Astrocyte (in vitro differentiated cells and primary cell): Measurements from ENCODE around the gene ATXN1. TPM values are rescaled to one million over a fixed set of nuclear protein-coding genes. Genes with fewer than 3 reads are reported as not detected.

Source experiments
- DNase-seq: peaks from one replicate; pipeline ENCODE4 v3.0.0-alpha.2; 2010; ENCODE audit warnings: low read depth
- FAIRE-seq: peaks from 2 replicates; lab custom pipeline; 2011; peaks lifted over from hg19 to GRCh38; lab: Jason Lieb, UNC
- H2AFZ ChIP-seq: 2 replicates; pipeline ENCODE4 v1.6.0; 2012; ENCODE audit warnings: low read depth, low read length, inconsistent platforms
- H3K27ac ChIP-seq: 2 replicates; pipeline ENCODE4 v1.5.1; 2011; ENCODE audit warnings: low read depth, low read length, inconsistent platforms
- H3K27me3 ChIP-seq: 2 replicates; pipeline ENCODE4 v1.6.0; 2011; ENCODE audit warnings: low read length, inconsistent platforms; ENCODE audit not compliant: insufficient read depth
- H3K36me3 ChIP-seq: 2 replicates; pipeline ENCODE4 v1.5.1; 2011; ENCODE audit warnings: low read length, inconsistent platforms; ENCODE audit not compliant: insufficient read depth
- H3K4me1 ChIP-seq: 2 replicates; pipeline ENCODE4 v1.5.1; 2011; ENCODE audit warnings: low read length, inconsistent platforms; ENCODE audit not compliant: insufficient read depth
- H3K4me2 ChIP-seq: 2 replicates; pipeline ENCODE4 v1.6.0; 2012; ENCODE audit warnings: low read length, inconsistent platforms
- H3K4me3 ChIP-seq: 2 replicates; pipeline ENCODE4 v1.5.1; 2011; ENCODE audit warnings: low read depth, mild to moderate bottlenecking, low read length, inconsistent platforms; ENCODE audit not compliant: insufficient read depth
- H3K79me2 ChIP-seq: 2 replicates; pipeline ENCODE4 v1.6.0; 2012; ENCODE audit warnings: mild to moderate bottlenecking, low read length, inconsistent platforms; ENCODE audit not compliant: insufficient read depth
- H3K9ac ChIP-seq: 2 replicates; pipeline ENCODE4 v1.6.0; 2012; ENCODE audit warnings: mild to moderate bottlenecking, low read length, inconsistent platforms
- H3K9me3 ChIP-seq: 2 replicates; pipeline ENCODE4 v1.5.1; 2012; ENCODE audit warnings: low read depth, mild to moderate bottlenecking, low read length, inconsistent platforms; ENCODE audit not compliant: insufficient read depth
- H4K20me1 ChIP-seq: 2 replicates; pipeline ENCODE4 v1.6.0; 2012; ENCODE audit warnings: low read length, inconsistent platforms; ENCODE audit not compliant: insufficient read depth
- H3K27ac Mint-ChIP-seq: one replicate; pipeline ENCODE4 v1.8.0; 2021; ENCODE audit warnings: mild to moderate bottlenecking, mixed read lengths; ENCODE audit not compliant: unreplicated experiment
- H3K27me3 Mint-ChIP-seq: one replicate; pipeline ENCODE4 v1.8.0; 2021; ENCODE audit warnings: low read depth, mixed read lengths; ENCODE audit not compliant: unreplicated experiment
- H3K36me3 Mint-ChIP-seq: one replicate; pipeline ENCODE4 v1.8.0; 2021; ENCODE audit warnings: low read depth, mixed read lengths; ENCODE audit not compliant: unreplicated experiment
- H3K4me1 Mint-ChIP-seq: one replicate; pipeline ENCODE4 v1.8.0; 2021; ENCODE audit warnings: low read depth, mixed read lengths; ENCODE audit not compliant: unreplicated experiment
- H3K4me3 Mint-ChIP-seq: one replicate; pipeline ENCODE4 v1.8.0; 2021; ENCODE audit warnings: mild to moderate bottlenecking, moderate library complexity, mixed read lengths; ENCODE audit not compliant: unreplicated experiment
- H3K9me3 Mint-ChIP-seq: one replicate; pipeline ENCODE4 v1.8.0; 2021; ENCODE audit warnings: mild to moderate bottlenecking, mixed read lengths; ENCODE audit not compliant: unreplicated experiment
- EZH2 ChIP-seq: IDR thresholded peaks from 2 replicates; pipeline ENCODE4 v1.6.1; 2012; ENCODE audit warnings: mild to moderate bottlenecking, low read length, inconsistent platforms; ENCODE audit not compliant: insufficient read depth
- total RNA-seq: library from RNA; stranded (reverse); gene quantifications from 2 replicates; pipeline ENCODE4 v1.2.1, GENCODE V29; 2021
- TF ChIP-seq, protein P1 (sequence below): IDR thresholded peaks from 2 replicates; pipeline ENCODE4 v1.5.1; 2011; ENCODE audit warnings: low read depth, mild to moderate bottlenecking, inconsistent platforms, low read length, moderate library complexity; ENCODE audit not compliant: insufficient read depth

The ATXN1 gene
- total RNA-seq, 1 donor from 2014 or later: 70.9 TPM

DNA sequence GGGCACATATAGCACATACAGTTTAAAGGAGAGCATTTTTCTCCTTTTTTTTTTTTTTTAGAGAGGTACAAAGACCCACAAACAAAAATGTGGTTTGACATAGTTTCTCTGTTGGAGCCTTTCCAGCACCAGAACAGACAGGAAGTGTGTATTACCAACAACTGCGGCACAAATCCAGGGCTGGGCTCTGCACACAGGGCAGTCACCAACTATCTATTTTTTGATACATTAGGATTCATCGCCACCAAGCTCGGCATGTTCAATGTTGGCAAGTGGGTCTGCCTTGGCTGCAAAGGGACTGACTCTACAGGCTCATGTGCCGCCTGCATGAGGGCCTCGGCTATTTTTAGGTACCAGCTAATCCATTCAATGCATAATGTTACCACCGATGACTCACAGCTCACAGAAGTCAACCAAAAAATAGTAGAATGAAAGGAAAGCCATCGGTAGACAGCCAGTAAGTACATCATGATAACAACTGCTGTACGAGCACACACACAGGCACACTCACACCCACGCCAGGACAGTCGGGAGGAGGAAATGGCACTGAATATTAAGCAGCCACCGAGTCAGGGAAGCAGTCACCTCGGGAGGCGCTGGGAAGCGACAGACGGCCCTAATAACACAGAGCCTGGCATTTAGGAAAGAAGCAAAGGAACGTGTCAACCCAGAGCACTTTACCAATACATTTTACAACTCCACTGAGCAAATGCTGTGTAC, 441.3 kb downstream of the ATXN1 start:
- Histone ChIP-seq H3K4me1 (peaks cover 64% of the 10 kb centered on the region), H4K20me1 (peaks cover 26% of the 10 kb centered on the region), H3K36me3 (no peaks in the 10 kb centered on the region), H3K4me3 (peak overlapping the region; percentile 45), H3K9ac (peak overlapping the region; percentile 88), H3K79me2 (peaks cover 4% of the 10 kb centered on the region), H2AFZ (no peak overlapping the region), H3K27ac (peak overlapping the region; percentile 97), H3K4me2 (peak overlapping the region; percentile 85), H3K9me3 (no peaks in the 10 kb centered on the region), H3K27me3 (no peaks in the 10 kb centered on the region)
- TF ChIP-seq EZH2: no peak
- TF ChIP-seq, protein P1, sequence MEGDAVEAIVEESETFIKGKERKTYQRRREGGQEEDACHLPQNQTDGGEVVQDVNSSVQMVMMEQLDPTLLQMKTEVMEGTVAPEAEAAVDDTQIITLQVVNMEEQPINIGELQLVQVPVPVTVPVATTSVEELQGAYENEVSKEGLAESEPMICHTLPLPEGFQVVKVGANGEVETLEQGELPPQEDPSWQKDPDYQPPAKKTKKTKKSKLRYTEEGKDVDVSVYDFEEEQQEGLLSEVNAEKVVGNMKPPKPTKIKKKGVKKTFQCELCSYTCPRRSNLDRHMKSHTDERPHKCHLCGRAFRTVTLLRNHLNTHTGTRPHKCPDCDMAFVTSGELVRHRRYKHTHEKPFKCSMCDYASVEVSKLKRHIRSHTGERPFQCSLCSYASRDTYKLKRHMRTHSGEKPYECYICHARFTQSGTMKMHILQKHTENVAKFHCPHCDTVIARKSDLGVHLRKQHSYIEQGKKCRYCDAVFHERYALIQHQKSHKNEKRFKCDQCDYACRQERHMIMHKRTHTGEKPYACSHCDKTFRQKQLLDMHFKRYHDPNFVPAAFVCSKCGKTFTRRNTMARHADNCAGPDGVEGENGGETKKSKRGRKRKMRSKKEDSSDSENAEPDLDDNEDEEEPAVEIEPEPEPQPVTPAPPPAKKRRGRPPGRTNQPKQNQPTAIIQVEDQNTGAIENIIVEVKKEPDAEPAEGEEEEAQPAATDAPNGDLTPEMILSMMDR: no peak
- Mint-ChIP-seq H3K4me1 (peaks cover 63% of the 10 kb centered on the region), H3K9me3 (no peaks in the 10 kb centered on the region), H3K36me3 (peaks cover 13% of the 10 kb centered on the region), H3K4me3 (no peak overlapping the region), H3K27ac (peak overlapping the region; percentile 72), H3K27me3 (no peaks in the 10 kb centered on the region)
- peak; percentile 97 for DNase-seq
- FAIRE-seq: peak; percentile 64

DNA sequence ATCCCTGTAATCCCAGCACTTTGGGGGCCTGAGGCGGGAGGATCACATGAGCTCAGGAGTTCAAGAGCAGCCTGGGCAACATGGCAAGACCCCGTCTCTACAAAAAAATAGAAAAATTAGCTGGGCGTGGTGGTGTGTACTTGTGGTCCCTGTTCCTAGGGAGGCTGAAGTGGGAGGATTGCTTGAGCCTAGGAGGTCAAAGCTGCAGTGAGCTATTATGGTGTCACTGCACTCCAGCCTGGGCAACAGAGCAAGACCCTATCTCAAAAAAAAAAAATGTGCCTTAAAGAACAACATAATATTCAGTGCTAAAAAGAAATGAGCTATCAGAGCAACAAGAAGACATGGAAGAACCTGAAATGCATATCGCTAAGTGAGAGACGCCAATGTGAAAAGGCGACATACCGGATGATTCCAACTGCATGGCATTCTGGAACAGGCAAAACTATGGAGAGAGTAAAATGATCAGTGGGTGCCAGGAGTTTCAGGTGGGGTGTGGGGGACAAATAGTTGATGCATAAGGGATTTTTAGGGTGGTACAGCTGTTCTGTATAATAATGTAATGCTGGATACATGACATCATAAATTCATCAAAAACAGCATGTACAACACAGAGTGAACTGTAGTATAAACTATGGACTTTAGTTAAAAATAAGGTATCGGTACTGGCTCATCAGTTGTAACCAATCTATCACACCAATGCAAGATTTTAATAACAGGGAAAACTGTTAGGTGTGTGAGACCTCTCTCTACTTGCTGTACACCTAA, 442.1 kb downstream of the ATXN1 start:
- TF ChIP-seq, protein P1: no peak
- TF ChIP-seq EZH2: no peak
- DNase-seq (no peak), FAIRE-seq (no peak)
- H3K27ac Mint-ChIP-seq: peak overlapping the region; percentile 72
- no peaks in the 10 kb centered on the region for H3K27me3 Mint-ChIP-seq
- Histone ChIP-seq H2AFZ (no peak overlapping the region), H3K4me2 (peak overlapping the region; percentile 85), H4K20me1 (peaks cover 20% of the 10 kb centered on the region), H3K9ac (peak overlapping the region; percentile 88), H3K79me2 (peaks cover 5% of the 10 kb centered on the region), H3K27me3 (no peaks in the 10 kb centered on the region), H3K36me3 (no peaks in the 10 kb centered on the region), H3K9me3 (no peaks in the 10 kb centered on the region), H3K27ac (peak overlapping the region; percentile 97), H3K4me1 (peaks cover 57% of the 10 kb centered on the region), H3K4me3 (no peak overlapping the region)
- H3K4me3 Mint-ChIP-seq: peak overlapping the region; percentile 55
- peaks cover 58% of the 10 kb centered on the region for H3K4me1 Mint-ChIP-seq
- H3K9me3 Mint-ChIP-seq: no peaks in the 10 kb centered on the region
- H3K36me3 Mint-ChIP-seq: peaks cover 8% of the 10 kb centered on the region
